Ishikawa (cell line): ENCODE measurements around the gene ASRGL1.

Source experiments
- CEBPB ChIP-seq: IDR thresholded peaks from 2 replicates; pipeline ENCODE4 v1.6.1; 2012
- CREB1 ChIP-seq: IDR thresholded peaks from 2 replicates; pipeline ENCODE4 v1.6.1; 2012; ENCODE audit warnings: low read depth
- EGR1 ChIP-seq: IDR thresholded peaks from 2 replicates; pipeline ENCODE4 v1.6.1; 2012
- EP300 ChIP-seq: IDR thresholded peaks from 2 replicates; pipeline ENCODE4 v1.6.1; 2012; ENCODE audit warnings: borderline replicate concordance
- FOXM1 ChIP-seq: IDR thresholded peaks from 2 replicates; pipeline ENCODE4 v1.6.1; 2012; ENCODE audit warnings: low read depth, borderline replicate concordance
- MAX ChIP-seq: IDR thresholded peaks from 2 replicates; pipeline ENCODE4 v1.6.1; 2012
- NFIC ChIP-seq: IDR thresholded peaks from 2 replicates; pipeline ENCODE4 v1.6.1; 2012
- RAD21 ChIP-seq: IDR thresholded peaks from 2 replicates; pipeline ENCODE4 v1.6.1; 2012; ENCODE audit warnings: low read depth
- REST ChIP-seq: IDR thresholded peaks from 2 replicates; pipeline ENCODE4 v1.6.1; 2012; ENCODE audit warnings: low read depth, mild to moderate bottlenecking
- TAF1 ChIP-seq: IDR thresholded peaks from 2 replicates; pipeline ENCODE4 v1.6.1; 2012; ENCODE audit warnings: low read depth, mild to moderate bottlenecking
- TCF12 ChIP-seq: IDR thresholded peaks from 2 replicates; pipeline ENCODE4 v1.6.1; 2012; ENCODE audit warnings: low read depth
- TEAD4 ChIP-seq: IDR thresholded peaks from 2 replicates; pipeline ENCODE4 v1.6.1; 2012
- USF1 ChIP-seq: IDR thresholded peaks from 2 replicates; pipeline ENCODE4 v1.6.1; 2012
- YY1 ChIP-seq: IDR thresholded peaks from 2 replicates; pipeline ENCODE4 v1.6.1; 2012; ENCODE audit warnings: low read depth
- ZBTB7A ChIP-seq: IDR thresholded peaks from 2 replicates; pipeline ENCODE4 v1.6.1; 2012; ENCODE audit warnings: low read depth

The ASRGL1 gene

GRCh38 chr11:62404435-62404834 lies 67.2 kb downstream of the ASRGL1 start:
- TF ChIP-seq YY1: no peak
- TF ChIP-seq CREB1: no peak
- no peak for TF ChIP-seq NFIC
- TF ChIP-seq TCF12: no peak
- no peak for TF ChIP-seq TAF1
- no peak for TF ChIP-seq EP300
- no peak for TF ChIP-seq EGR1
- no peak for TF ChIP-seq TEAD4
- no peak for TF ChIP-seq REST
- no peak for TF ChIP-seq FOXM1
- no peak for TF ChIP-seq MAX
- TF ChIP-seq USF1: no peak
- TF ChIP-seq ZBTB7A: no peak
- TF ChIP-seq RAD21: no peak
- no peak for TF ChIP-seq CEBPB

- TF ChIP-seq CEBPB (no peak), YY1 (no peak), EGR1 (no peak), CREB1 (no peak), NFIC (no peak), FOXM1 (no peak), REST (no peak), TCF12 (no peak), USF1 (no peak), TAF1 (no peak), EP300 (no peak), ZBTB7A (no peak), MAX (no peak)
Measured at GRCh38 chr11:62404901-62405300, 67.7 kb downstream of the ASRGL1 start.

- TF ChIP-seq FOXM1 (no peak), CEBPB (no peak), TAF1 (no peak), CREB1 (no peak), YY1 (no peak), ZBTB7A (no peak), NFIC (no peak), TEAD4 (no peak), RAD21 (no peak), USF1 (no peak), TCF12 (no peak), REST (no peak)
Measured at GRCh38 chr11:62406034-62406433, 68.8 kb downstream of the ASRGL1 start.

GRCh38 chr11:62409831-62410230 lies 72.6 kb downstream of the ASRGL1 start:
- no peak for TF ChIP-seq YY1
- TF ChIP-seq MAX: no peak
- TF ChIP-seq EGR1: no peak
- TF ChIP-seq EP300: no peak
- no peak for TF ChIP-seq ZBTB7A
- TF ChIP-seq RAD21: no peak
- TF ChIP-seq USF1: no peak
- no peak for TF ChIP-seq FOXM1
- no peak for TF ChIP-seq TCF12
- TF ChIP-seq CREB1: no peak
- no peak for TF ChIP-seq TAF1
- no peak for TF ChIP-seq CEBPB
- no peak for TF ChIP-seq REST
- TF ChIP-seq TEAD4: no peak
- no peak for TF ChIP-seq NFIC
